SK-N-SH (cell line): Measurements from ENCODE around the gene GUCY1A2. TPM values are rescaled to one million over a fixed set of nuclear protein-coding genes. Genes with fewer than 3 reads are reported as not detected.
"Not testable (repeated sequence)": the region's sequence is repeated elsewhere in the genome, so short reads cannot be mapped to it uniquely, and the experiment has no call there.

ENCODE experiments used
- CTCF ChIA-PET: fragments of 300-600, 350-600 bp; formaldehyde crosslinking; extraction: SDS; loops from one replicate; lab custom pipeline; 2021; lab: Yijun Ruan, JAX
- POLR2A ChIA-PET: fragments of 350-600 bp; sonication (Branson Sonifier 250); formaldehyde crosslinking; extraction: SDS; loops from one replicate; lab custom pipeline; 2020; ENCODE audit warnings: antibody characterized with exemption, inconsistent platforms; lab: Yijun Ruan, JAX
- DNase-seq: peaks from one replicate; pipeline ENCODE4 v3.0.0; 2012
- H2AFZ ChIP-seq: fragments of 200-600 bp; sonication (generic); 2 replicates; pipeline ENCODE4 v1.8.1; 2016; ENCODE audit warnings: antibody characterized with exemption, mild to moderate bottlenecking, low read depth
- H3F3A ChIP-seq: fragments of 200-600 bp; sonication (generic); replicated peaks from 2 replicates; pipeline ENCODE3; 2016; ENCODE audit warnings: antibody characterized with exemption, mild to moderate bottlenecking; ENCODE audit not compliant: insufficient read depth
- H3K27ac ChIP-seq, 2 experiments: fragments of 200-500 bp in 1 of 2; fragments of 200-600 bp in 1 of 2; sonication (Bioruptor generic) in 1 of 2; sonication (generic), shearing (Covaris generic) in 1 of 2; 2 replicates each; pipeline versions ENCODE4 v1.5.1 to v1.6.1; 2014 to 2016; ENCODE audit warnings: low read depth in 2 of 2, inconsistent platforms in 1 of 2, low read length in 1 of 2, mild to moderate bottlenecking in 1 of 2, mixed read lengths in 1 of 2
- H3K27me3 ChIP-seq: fragments of 200-600 bp; sonication (generic), shearing (Covaris generic); 2 replicates; pipeline ENCODE4 v1.6.1; 2016; ENCODE audit warnings: mixed run types; ENCODE audit not compliant: insufficient read depth
- H3K36me3 ChIP-seq, 2 experiments: fragments of 200-500 bp in 1 of 2; fragments of 200-600 bp in 1 of 2; sonication (Bioruptor generic) in 1 of 2; sonication (generic) in 1 of 2; replicated peaks in 1 of 2; 2 replicates each; pipeline versions ENCODE3 to v1.5.1; 2014 to 2016; ENCODE audit warnings: low read length in 1 of 2, mild to moderate bottlenecking in 1 of 2; ENCODE audit not compliant: insufficient read depth in 2 of 2, control insufficient read depth in 1 of 2
- H3K4me1 ChIP-seq, 2 experiments: fragments of 200-500 bp in 1 of 2; fragments of 200-600 bp in 1 of 2; sonication (Bioruptor generic) in 1 of 2; sonication (generic), shearing (Covaris generic) in 1 of 2; 2 replicates each; pipeline versions ENCODE4 v1.5.1 to v1.6.1; 2014 to 2016; ENCODE audit warnings: low read depth in 1 of 2, low read length in 1 of 2, mixed run types in 1 of 2; ENCODE audit not compliant: insufficient read depth in 2 of 2, control insufficient read depth in 1 of 2
- H3K4me2 ChIP-seq: fragments of 200-600 bp; sonication (generic), shearing (Covaris generic); 2 replicates; pipeline ENCODE4 v1.6.1; 2017; ENCODE audit warnings: mixed run types
- H3K4me3 ChIP-seq, 2 experiments: fragments of 200-500 bp in 1 of 2; fragments of 200-600 bp in 1 of 2; sonication (Bioruptor generic) in 1 of 2; sonication (generic), shearing (Covaris generic) in 1 of 2; 2 replicates each; pipeline versions ENCODE4 v1.5.1 to v1.8.1; 2014 to 2016; ENCODE audit warnings: low read depth in 2 of 2, inconsistent platforms in 1 of 2, low read length in 1 of 2, mild to moderate bottlenecking in 1 of 2, mixed read lengths in 1 of 2, moderate library complexity in 1 of 2
- H3K79me2 ChIP-seq: fragments of 200-600 bp; sonication (generic); 2 replicates; pipeline ENCODE4 v1.8.1; 2017; ENCODE audit warnings: mild to moderate bottlenecking; ENCODE audit not compliant: insufficient read depth
- H3K9ac ChIP-seq: fragments of 200-600 bp; sonication (generic); 2 replicates; pipeline ENCODE4 v1.6.1; 2017; ENCODE audit warnings: mixed run types
- H3K9me2 ChIP-seq: fragments of 200-600 bp; sonication (generic); 2 replicates; pipeline ENCODE4 v1.6.1; 2017; ENCODE audit warnings: mixed run types
- H3K9me3 ChIP-seq: fragments of 200-600 bp; sonication (generic); 2 replicates; pipeline ENCODE4 v1.6.1; 2017; ENCODE audit warnings: mixed run types, mild to moderate bottlenecking, moderate library complexity
- H4K20me1 ChIP-seq: fragments of 200-600 bp; sonication (generic); 2 replicates; pipeline ENCODE4 v1.6.1; 2017; ENCODE audit warnings: mild to moderate bottlenecking, mixed run types; ENCODE audit not compliant: insufficient read depth
- EP300 ChIP-seq, 2 experiments: IDR thresholded peaks; 2 replicates each; pipeline versions ENCODE4 v1.4.0 to v1.6.1; 2012; ENCODE audit warnings: borderline replicate concordance in 1 of 2, low read depth in 1 of 2, low read length in 1 of 2
- FOSL2 ChIP-seq: IDR thresholded peaks from 2 replicates; pipeline ENCODE4 v1.4.0; 2012; ENCODE audit warnings: low read depth, mild to moderate bottlenecking, moderate library complexity, borderline replicate concordance
- FOXJ3 ChIP-seq: sonication (generic); formaldehyde crosslinking; IDR thresholded peaks from 2 replicates; pipeline ENCODE4 v1.5.1; 2020; ENCODE audit warnings: mild to moderate bottlenecking, missing genetic modification reagents
- FOXM1 ChIP-seq: IDR thresholded peaks from 2 replicates; pipeline ENCODE4 v1.4.0; 2012; ENCODE audit warnings: low read depth, mild to moderate bottlenecking
- GATA2 ChIP-seq: sonication (generic); formaldehyde crosslinking; IDR thresholded peaks from 2 replicates; pipeline ENCODE4 v1.5.0; 2020; ENCODE audit warnings: mild to moderate bottlenecking, missing genetic modification reagents
- JUND ChIP-seq: IDR thresholded peaks from 2 replicates; pipeline ENCODE4 v1.4.0; 2012
- MXI1 ChIP-seq: IDR thresholded peaks from 2 replicates; pipeline ENCODE4 v1.6.1; 2012; ENCODE audit warnings: mild to moderate bottlenecking, low read depth, low read length, improper control_type of control experiment
- RCOR1 ChIP-seq: fragments of 150-350 bp; IDR thresholded peaks from 2 replicates; pipeline ENCODE4 v1.6.1; 2017; ENCODE audit warnings: antibody characterized with exemption, low read length
- RFX5 ChIP-seq: IDR thresholded peaks from 2 replicates; pipeline ENCODE4 v1.6.1; 2012; ENCODE audit warnings: mild to moderate bottlenecking, improper control_type of control experiment, low read length
- RXRA ChIP-seq: IDR thresholded peaks from 2 replicates; pipeline ENCODE4 v1.4.0; 2012; ENCODE audit warnings: low read depth, mild to moderate bottlenecking, borderline replicate concordance
- SMC3 ChIP-seq: IDR thresholded peaks from 2 replicates; pipeline ENCODE4 v1.6.1; 2012; ENCODE audit warnings: low read depth, low read length, improper control_type of control experiment
- TAF1 ChIP-seq: IDR thresholded peaks from 2 replicates; pipeline ENCODE4 v1.6.1; 2012; ENCODE audit warnings: low read depth, mild to moderate bottlenecking, low read length, moderate library complexity, borderline replicate concordance
- TCF12 ChIP-seq: IDR thresholded peaks from 2 replicates; pipeline ENCODE4 v1.4.0; 2012
- WGBS: methylation state at CpG from one replicate; pipeline ENCODE4 v1.1.6; 2017; ENCODE audit warnings: low lambda C conversion rate; 5-methylcytosine and 5-hydroxymethylcytosine counted together
- polyA plus RNA-seq, 3 experiments: library from polyadenylated mRNA; depleted of rRNA; stranded (reverse); fragments of >200 nt; gene quantifications; 2 replicates each; pipeline ENCODE4 v1.2.3, GENCODE V29; 2012
- TF ChIP-seq, protein P1 (sequence below): IDR thresholded peaks from 2 replicates; pipeline ENCODE4; 2012
- TF ChIP-seq, protein P2 (sequence below): IDR thresholded peaks from 2 replicates; pipeline ENCODE4 v1.4.0; 2012; ENCODE audit warnings: low read depth, borderline replicate concordance
- TF ChIP-seq, protein P3 (sequence below): fragments of 150-350 bp; IDR thresholded peaks from 2 replicates; pipeline ENCODE4 v1.6.1; 2017; ENCODE audit warnings: antibody characterized with exemption, low read length, low read depth, borderline replicate concordance
- TF ChIP-seq, protein P4 (sequence below): IDR thresholded peaks from 2 replicates; pipeline ENCODE4 v1.4.0; 2012; ENCODE audit warnings: low read depth, borderline replicate concordance
- TF ChIP-seq, protein P5 (sequence below): IDR thresholded peaks from 2 replicates; pipeline ENCODE4 v1.6.1; 2012; ENCODE audit warnings: mild to moderate bottlenecking, low read depth, low read length, moderate library complexity

GUCY1A2 gene
- polyA plus RNA-seq, 1 of the 3 experiments (the other 2 are of a cell fraction), result 0.26 TPM

DNA sequence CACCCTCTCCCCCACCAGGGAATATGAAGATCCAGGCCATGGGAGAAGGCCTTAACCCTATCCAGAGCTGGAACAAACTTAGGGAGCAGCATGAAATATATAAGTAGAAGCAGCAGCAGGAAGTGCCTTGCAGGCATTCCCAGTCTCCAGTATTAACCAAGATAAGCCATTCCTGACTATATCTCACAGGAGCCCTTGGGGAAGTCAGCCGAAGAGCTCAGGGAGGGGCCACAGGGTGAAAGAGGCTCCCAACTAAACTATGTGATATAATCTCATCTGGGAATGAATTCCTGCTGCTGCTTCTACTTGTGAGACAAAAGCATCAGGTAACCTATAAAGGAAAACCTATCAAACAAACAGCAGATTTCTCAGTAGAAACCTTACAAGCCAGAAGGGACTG, 36.1 kb upstream of the GUCY1A2 start:
- POLR2A ChIA-PET, result no interaction called here

DNA sequence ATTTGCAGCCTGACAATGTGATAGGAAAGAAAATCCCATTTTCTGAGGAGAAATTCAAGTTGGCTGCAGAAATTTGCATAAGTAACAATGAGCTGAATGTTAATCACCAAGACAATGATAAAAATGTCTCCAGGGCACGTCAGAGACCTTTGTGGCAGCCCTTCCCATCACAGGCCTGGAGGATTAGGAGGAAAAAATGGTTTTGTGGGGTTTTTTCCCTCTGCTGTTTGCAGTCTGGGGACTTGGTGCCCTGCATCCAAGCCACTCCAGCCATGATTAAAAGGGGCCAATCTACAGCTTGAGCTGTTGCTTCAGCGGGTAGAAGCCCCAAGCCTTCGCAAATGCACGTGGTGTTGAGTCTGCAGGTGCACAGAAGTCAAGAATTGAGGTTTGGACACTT, 33.1 kb upstream of the GUCY1A2 start:
- H3K36me3 ChIP-seq, H3F3A ChIP-seq, H3K27ac ChIP-seq, POLR2A ChIA-PET, H2AFZ ChIP-seq, H3K4me2 ChIP-seq, H3K4me1 ChIP-seq, H4K20me1 ChIP-seq, H3K27me3 ChIP-seq, H3K9me3 ChIP-seq, H3K4me3 ChIP-seq, H3K9me2 ChIP-seq, H3K79me2 ChIP-seq, H3K9ac ChIP-seq, CTCF ChIA-PET, DNase-seq: not testable (repeated sequence)
- WGBS, result 0% methylated on average over 4 of the region's 4 CpGs

More for the DNA sequence above, 36.1 kb upstream of the GUCY1A2 start:
- Histone ChIP-seq H3K27ac (no peak overlapping the region), H4K20me1 (no peaks in the 10 kb centered on the region), H3K9ac (no peak overlapping the region), H3K27me3 (no peaks in the 10 kb centered on the region), H3K4me1 (no peaks in the 10 kb centered on the region), H2AFZ (no peak overlapping the region), H3F3A (no peaks in the 10 kb centered on the region), H3K9me2 (no peaks in the 10 kb centered on the region), H3K36me3 (no peaks in the 10 kb centered on the region), H3K79me2 (no peaks in the 10 kb centered on the region), H3K4me3 (no peak overlapping the region), H3K4me2 (no peak overlapping the region), H3K9me3 (no peaks in the 10 kb centered on the region)
- TF ChIP-seq FOXM1 (no peak), JUND (no peak), TAF1 (no peak), MXI1 (no peak), RCOR1 (no peak), RFX5 (no peak), FOXJ3 (CRISPR knock-in tag) (no peak), TCF12 (no peak), RXRA (no peak), SMC3 (no peak), FOSL2 (no peak), GATA2 (CRISPR knock-in tag) (no peak), EP300 (IDR thresholded peaks at IDR 0.05; ENCODE audit: borderline replicate concordance in 1 of 2, low read depth in 1 of 2, low read length in 1 of 2) (no peak)
- TF ChIP-seq, protein P1, sequence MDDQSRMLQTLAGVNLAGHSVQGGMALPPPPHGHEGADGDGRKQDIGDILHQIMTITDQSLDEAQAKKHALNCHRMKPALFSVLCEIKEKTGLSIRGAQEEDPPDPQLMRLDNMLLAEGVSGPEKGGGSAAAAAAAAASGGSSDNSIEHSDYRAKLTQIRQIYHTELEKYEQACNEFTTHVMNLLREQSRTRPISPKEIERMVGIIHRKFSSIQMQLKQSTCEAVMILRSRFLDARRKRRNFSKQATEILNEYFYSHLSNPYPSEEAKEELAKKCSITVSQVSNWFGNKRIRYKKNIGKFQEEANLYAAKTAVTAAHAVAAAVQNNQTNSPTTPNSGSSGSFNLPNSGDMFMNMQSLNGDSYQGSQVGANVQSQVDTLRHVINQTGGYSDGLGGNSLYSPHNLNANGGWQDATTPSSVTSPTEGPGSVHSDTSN, result no peak
- TF ChIP-seq, protein P2, sequence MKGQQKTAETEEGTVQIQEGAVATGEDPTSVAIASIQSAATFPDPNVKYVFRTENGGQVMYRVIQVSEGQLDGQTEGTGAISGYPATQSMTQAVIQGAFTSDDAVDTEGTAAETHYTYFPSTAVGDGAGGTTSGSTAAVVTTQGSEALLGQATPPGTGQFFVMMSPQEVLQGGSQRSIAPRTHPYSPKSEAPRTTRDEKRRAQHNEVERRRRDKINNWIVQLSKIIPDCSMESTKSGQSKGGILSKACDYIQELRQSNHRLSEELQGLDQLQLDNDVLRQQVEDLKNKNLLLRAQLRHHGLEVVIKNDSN, result no peak
- TF ChIP-seq, protein P3, sequence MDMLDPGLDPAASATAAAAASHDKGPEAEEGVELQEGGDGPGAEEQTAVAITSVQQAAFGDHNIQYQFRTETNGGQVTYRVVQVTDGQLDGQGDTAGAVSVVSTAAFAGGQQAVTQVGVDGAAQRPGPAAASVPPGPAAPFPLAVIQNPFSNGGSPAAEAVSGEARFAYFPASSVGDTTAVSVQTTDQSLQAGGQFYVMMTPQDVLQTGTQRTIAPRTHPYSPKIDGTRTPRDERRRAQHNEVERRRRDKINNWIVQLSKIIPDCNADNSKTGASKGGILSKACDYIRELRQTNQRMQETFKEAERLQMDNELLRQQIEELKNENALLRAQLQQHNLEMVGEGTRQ, result no peak
- TF ChIP-seq, protein P4, sequence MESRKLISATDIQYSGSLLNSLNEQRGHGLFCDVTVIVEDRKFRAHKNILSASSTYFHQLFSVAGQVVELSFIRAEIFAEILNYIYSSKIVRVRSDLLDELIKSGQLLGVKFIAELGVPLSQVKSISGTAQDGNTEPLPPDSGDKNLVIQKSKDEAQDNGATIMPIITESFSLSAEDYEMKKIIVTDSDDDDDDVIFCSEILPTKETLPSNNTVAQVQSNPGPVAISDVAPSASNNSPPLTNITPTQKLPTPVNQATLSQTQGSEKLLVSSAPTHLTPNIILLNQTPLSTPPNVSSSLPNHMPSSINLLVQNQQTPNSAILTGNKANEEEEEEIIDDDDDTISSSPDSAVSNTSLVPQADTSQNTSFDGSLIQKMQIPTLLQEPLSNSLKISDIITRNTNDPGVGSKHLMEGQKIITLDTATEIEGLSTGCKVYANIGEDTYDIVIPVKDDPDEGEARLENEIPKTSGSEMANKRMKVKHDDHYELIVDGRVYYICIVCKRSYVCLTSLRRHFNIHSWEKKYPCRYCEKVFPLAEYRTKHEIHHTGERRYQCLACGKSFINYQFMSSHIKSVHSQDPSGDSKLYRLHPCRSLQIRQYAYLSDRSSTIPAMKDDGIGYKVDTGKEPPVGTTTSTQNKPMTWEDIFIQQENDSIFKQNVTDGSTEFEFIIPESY, result no peak
- TF ChIP-seq, protein P5, sequence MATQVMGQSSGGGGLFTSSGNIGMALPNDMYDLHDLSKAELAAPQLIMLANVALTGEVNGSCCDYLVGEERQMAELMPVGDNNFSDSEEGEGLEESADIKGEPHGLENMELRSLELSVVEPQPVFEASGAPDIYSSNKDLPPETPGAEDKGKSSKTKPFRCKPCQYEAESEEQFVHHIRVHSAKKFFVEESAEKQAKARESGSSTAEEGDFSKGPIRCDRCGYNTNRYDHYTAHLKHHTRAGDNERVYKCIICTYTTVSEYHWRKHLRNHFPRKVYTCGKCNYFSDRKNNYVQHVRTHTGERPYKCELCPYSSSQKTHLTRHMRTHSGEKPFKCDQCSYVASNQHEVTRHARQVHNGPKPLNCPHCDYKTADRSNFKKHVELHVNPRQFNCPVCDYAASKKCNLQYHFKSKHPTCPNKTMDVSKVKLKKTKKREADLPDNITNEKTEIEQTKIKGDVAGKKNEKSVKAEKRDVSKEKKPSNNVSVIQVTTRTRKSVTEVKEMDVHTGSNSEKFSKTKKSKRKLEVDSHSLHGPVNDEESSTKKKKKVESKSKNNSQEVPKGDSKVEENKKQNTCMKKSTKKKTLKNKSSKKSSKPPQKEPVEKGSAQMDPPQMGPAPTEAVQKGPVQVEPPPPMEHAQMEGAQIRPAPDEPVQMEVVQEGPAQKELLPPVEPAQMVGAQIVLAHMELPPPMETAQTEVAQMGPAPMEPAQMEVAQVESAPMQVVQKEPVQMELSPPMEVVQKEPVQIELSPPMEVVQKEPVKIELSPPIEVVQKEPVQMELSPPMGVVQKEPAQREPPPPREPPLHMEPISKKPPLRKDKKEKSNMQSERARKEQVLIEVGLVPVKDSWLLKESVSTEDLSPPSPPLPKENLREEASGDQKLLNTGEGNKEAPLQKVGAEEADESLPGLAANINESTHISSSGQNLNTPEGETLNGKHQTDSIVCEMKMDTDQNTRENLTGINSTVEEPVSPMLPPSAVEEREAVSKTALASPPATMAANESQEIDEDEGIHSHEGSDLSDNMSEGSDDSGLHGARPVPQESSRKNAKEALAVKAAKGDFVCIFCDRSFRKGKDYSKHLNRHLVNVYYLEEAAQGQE, result no peak
- WGBS, result 13% methylated on average over 1 of the region's 1 CpG
- DNase-seq, result no peak
- CTCF ChIA-PET, result no interaction called here
